ENCODE results near the gene SPEM2. TPM values are rescaled to one million over a fixed set of nuclear protein-coding genes. Genes with fewer than 3 reads are reported as not detected.

The SPEM2 gene
- total RNA-seq, 6 experiments from 2014 or later = not detected

- Histone ChIP-seq H3K27me3 (no peaks in the 10 kb centered on the region), H3K4me1 (peaks cover 0 to 10% (median 3%) of the 10 kb centered on the region in 4 donors), H3K36me3 (no peaks in the 10 kb centered on the region), H3K9me3 (no peaks in the 10 kb centered on the region), H3K27ac (peak overlapping the region in 1 of 3 donors; percentile 17), H3K4me3 (peak overlapping the region; percentile 45 to 81 (median 74))
- intact Hi-C loops (cut with DNase I) = no loop called here
- ATAC-seq (no peak), DNase-seq (no peak)
- TF ChIP-seq CTCF (IDR thresholded peaks at IDR 0.05) (no peak), POLR2A (IDR thresholded peaks at IDR 0.05) (no peak)
- WGBS (ENCODE audit: insufficient coverage, low coverage, low lambda C conversion rate, missing lambda C conversion rate) = 15% methylated on average over 33 of the region's 38 CpGs
Measured at GRCh38 chr17:7405350-7406234, 19.8 kb upstream of the SPEM2 start.

- no peak for DNase-seq
- Histone ChIP-seq H3K27ac (no peak overlapping the region), H3K27me3 (no peaks in the 10 kb centered on the region), H3K4me3 (no peak overlapping the region), H3K9me3 (no peaks in the 10 kb centered on the region), H3K36me3 (no peaks in the 10 kb centered on the region), H3K4me1 (peaks cover 0 to 10% (median 3%) of the 10 kb centered on the region in 4 donors)
- ATAC-seq = no peak
- WGBS (ENCODE audit: insufficient coverage, low coverage, low lambda C conversion rate, missing lambda C conversion rate) = 49% methylated on average over 12 of the region's 12 CpGs
- TF ChIP-seq CTCF (IDR thresholded peaks at IDR 0.05) = no peak
- no peak for TF ChIP-seq POLR2A (IDR thresholded peaks at IDR 0.05)
- intact Hi-C loops (cut with DNase I) = no loop called here
Measured at GRCh38 chr17:7406235-7406825, 19.1 kb upstream of the SPEM2 start.

GRCh38 chr17:7407082-7407481, 18.3 kb upstream of the SPEM2 start:
- Histone ChIP-seq H3K27ac (no peak overlapping the region), H3K36me3 (no peaks in the 10 kb centered on the region), H3K27me3 (no peaks in the 10 kb centered on the region), H3K4me3 (no peak overlapping the region), H3K9me3 (no peaks in the 10 kb centered on the region), H3K4me1 (peaks cover 0 to 10% (median 3%) of the 10 kb centered on the region in 4 donors)
- intact Hi-C loops (cut with DNase I) = no loop called here
- ATAC-seq = no peak
- no peak for TF ChIP-seq CTCF (IDR thresholded peaks at IDR 0.05)
- no peak for TF ChIP-seq POLR2A (IDR thresholded peaks at IDR 0.05)
- WGBS (ENCODE audit: insufficient coverage, low coverage, low lambda C conversion rate, missing lambda C conversion rate) = 80% methylated on average over 13 of the region's 13 CpGs
- no peak for DNase-seq

GRCh38 chr17:7407485-7408251, 17.7 kb upstream of the SPEM2 start, which contains the start of gene NLGN2:
TSS of gene NLGN2 (plus strand) at chr17:7407845. CDS start at chr17:7408256, 411 bp downstream.
- H3K4me3 ChIP-seq = no peak within 1 kb of the TSS
- H3K27ac ChIP-seq = no peak within 1 kb of the TSS
- H3K9me3 ChIP-seq = no peaks in the 10 kb centered on the region
- no peak for TF ChIP-seq POLR2A (IDR thresholded peaks at IDR 0.05)
- no peak for TF ChIP-seq CTCF (IDR thresholded peaks at IDR 0.05)
- no peaks in the 10 kb centered on the region for H3K36me3 ChIP-seq
- H3K27me3 ChIP-seq = no peaks in the 10 kb centered on the region
- intact Hi-C loops (cut with DNase I) = no loop called here
- 53% methylated on average over 8 of the region's 12 CpGs for WGBS (ENCODE audit: insufficient coverage, low coverage, low lambda C conversion rate, missing lambda C conversion rate)
- no peak for ATAC-seq
- DNase-seq = no peak
- H3K4me1 ChIP-seq = peaks cover 0 to 6% (median 2%) of the 10 kb centered on the region in 4 donors
